Sigmoid colon (tissue), 7 donors: ENCODE results near the gene SFT2D3. TPM values are rescaled to one million over a fixed set of nuclear protein-coding genes. Genes with fewer than 3 reads are reported as not detected.

Experiments
- DNase-seq: peaks from one replicate; pipeline ENCODE4 v3.0.0-alpha.2; 2019
- H3K27ac ChIP-seq, 4 donors: fragments of 200-600 bp; sonication (generic); one replicate each; pipeline ENCODE4 v1.5.1; 2016 to 2019; ENCODE audit warnings: mild to moderate bottlenecking in 1 of 4
- H3K27me3 ChIP-seq, 3 donors: fragments of 200-600 bp; sonication (generic); one replicate each; pipeline ENCODE4 v1.5.1; 2019; ENCODE audit warnings: mild to moderate bottlenecking in 1 of 3
- H3K36me3 ChIP-seq, 4 donors: fragments of 200-600 bp; sonication (generic); one replicate each; pipeline ENCODE4 v1.5.1; 2016 to 2019
- H3K4me1 ChIP-seq, 4 donors: fragments of 200-600 bp; sonication (generic); one replicate each; pipeline ENCODE4 v1.5.1; 2017 to 2019
- H3K4me3 ChIP-seq, 4 donors: fragments of 200-600 bp; sonication (generic); one replicate each; pipeline ENCODE4 v1.5.1; 2017 to 2019; ENCODE audit warnings: mild to moderate bottlenecking in 2 of 4, moderate library complexity in 1 of 4
- H3K9me3 ChIP-seq, 4 donors: fragments of 200-600 bp in 3 of 4; sonication (generic) in 3 of 4; one replicate each; pipeline versions ENCODE4 v1.5.1 to v1.6.1; 2013 to 2019
- EP300 ChIP-seq, 4 donors: sonication (generic); formaldehyde crosslinking; IDR thresholded peaks; one replicate each; pipeline ENCODE4 v1.6.1; 2017; ENCODE audit warnings: antibody characterized with exemption in 4 of 4
- POLR2A ChIP-seq, 2 donors: fragments of 450-650 bp; IDR thresholded peaks; one replicate each; pipeline ENCODE4 v1.6.1; 2016; ENCODE audit warnings: antibody characterized with exemption in 2 of 2, mild to moderate bottlenecking in 2 of 2, moderate library complexity in 2 of 2
- POLR2AphosphoS5 ChIP-seq, 4 donors: sonication (generic); formaldehyde crosslinking; IDR thresholded peaks; one replicate each; pipeline ENCODE4 v1.6.1; 2017; ENCODE audit warnings: antibody characterized with exemption in 4 of 4
- WGBS, 2 donors: extraction: QIAGEN DNeasy Blood & Tissue Kit; methylation state at CpG; one replicate each; pipeline ENCODE4 v1.1.7; 2013; 5-methylcytosine and 5-hydroxymethylcytosine counted together
- intact Hi-C: fragments of 100-400 bp; cut with DNase I; formaldehyde crosslinking; loops from one replicate; pipeline ENCODE4 v1.15.1; 2023
- polyA plus RNA-seq, 3 donors: library from polyadenylated mRNA; stranded (reverse); fragments of 200-250 nt; gene quantifications; one replicate each; pipeline ENCODE4 v1.2.3, GENCODE V29; 2013
- total RNA-seq, 4 donors: library from RNA; depleted of rRNA; stranded (reverse); fragments of >200 nt; gene quantifications; one replicate each; pipeline ENCODE4 v1.1.0, GENCODE V29; 2016
- TF ChIP-seq, protein P1 (sequence below), 4 experiments: fragments of 450-650 bp in 3 of 4; fragments of 200-600 bp in 1 of 4; IDR thresholded peaks; one replicate each; pipeline ENCODE4 v1.5.1; 2016 to 2019; ENCODE audit warnings: antibody characterized with exemption in 4 of 4, mild to moderate bottlenecking in 3 of 4, moderate library complexity in 2 of 4
- donor health status: healthy with polysubstance abuse.
- donor health status: Bipolar disorder and iron deficiency.
- donor health status: healthy.

SFT2D3 gene
- total and polyA plus RNA-seq, 7 donors: 1.4 to 8.6 (median 6.5) TPM

DNA sequence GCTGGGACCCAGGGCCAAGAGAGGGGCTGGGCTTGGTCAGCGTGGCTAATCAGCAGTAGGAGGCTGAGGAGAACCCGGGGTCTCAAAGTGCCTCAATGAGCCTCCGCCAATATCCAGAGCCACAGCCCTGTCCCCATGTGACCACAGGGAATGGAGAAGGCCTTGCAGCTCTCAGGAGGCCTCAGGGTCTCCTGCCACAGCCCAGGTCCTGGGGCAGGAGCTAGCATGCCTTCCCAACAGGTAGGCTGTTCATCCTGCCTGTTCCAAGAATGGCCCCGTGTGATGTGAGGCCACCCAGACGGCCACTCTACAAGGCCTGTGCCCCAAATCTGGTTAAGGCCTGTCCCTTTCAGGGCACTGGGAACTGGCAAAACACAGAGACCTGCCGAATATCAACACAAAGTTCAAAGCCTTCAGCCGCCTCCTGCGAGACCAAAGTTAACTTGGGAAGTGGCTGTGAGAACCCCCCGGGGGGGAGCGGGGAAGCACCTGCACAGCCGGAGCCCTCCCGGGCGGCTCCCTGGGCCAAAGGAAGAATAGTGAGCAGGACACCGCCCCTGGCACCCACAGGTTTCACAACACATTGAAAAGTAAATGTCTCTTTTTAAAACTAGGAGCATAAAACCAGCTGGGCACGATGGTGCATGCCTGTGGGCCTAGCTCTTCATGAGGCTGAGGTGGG lies 21.5 kb upstream of the SFT2D3 start:
- Histone ChIP-seq H3K27me3 (no peaks in the 10 kb centered on the region), H3K9me3 (no peaks in the 10 kb centered on the region), H3K4me3 (no peak overlapping the region), H3K27ac (peak overlapping the region in 3 of 4 donors; percentile 79 to 88 (median 87)), H3K36me3 (no peaks in the 10 kb centered on the region), H3K4me1 (peaks cover 0 to 90% (median 66%) of the 10 kb centered on the region in 4 donors)
- peak; percentile 64 for DNase-seq
- intact Hi-C loops: loop anchor here (10.0 kb wide), 1 partner anchor 45 kb away; no protein-coding TSS in a partner anchor
- TF ChIP-seq POLR2A (IDR thresholded peaks at IDR 0.05): no peak
- TF ChIP-seq POLR2AphosphoS5 (IDR thresholded peaks at IDR 0.05): no peak
- TF ChIP-seq, protein P1, sequence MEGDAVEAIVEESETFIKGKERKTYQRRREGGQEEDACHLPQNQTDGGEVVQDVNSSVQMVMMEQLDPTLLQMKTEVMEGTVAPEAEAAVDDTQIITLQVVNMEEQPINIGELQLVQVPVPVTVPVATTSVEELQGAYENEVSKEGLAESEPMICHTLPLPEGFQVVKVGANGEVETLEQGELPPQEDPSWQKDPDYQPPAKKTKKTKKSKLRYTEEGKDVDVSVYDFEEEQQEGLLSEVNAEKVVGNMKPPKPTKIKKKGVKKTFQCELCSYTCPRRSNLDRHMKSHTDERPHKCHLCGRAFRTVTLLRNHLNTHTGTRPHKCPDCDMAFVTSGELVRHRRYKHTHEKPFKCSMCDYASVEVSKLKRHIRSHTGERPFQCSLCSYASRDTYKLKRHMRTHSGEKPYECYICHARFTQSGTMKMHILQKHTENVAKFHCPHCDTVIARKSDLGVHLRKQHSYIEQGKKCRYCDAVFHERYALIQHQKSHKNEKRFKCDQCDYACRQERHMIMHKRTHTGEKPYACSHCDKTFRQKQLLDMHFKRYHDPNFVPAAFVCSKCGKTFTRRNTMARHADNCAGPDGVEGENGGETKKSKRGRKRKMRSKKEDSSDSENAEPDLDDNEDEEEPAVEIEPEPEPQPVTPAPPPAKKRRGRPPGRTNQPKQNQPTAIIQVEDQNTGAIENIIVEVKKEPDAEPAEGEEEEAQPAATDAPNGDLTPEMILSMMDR (IDR thresholded peaks at IDR 0.05): no peak
- TF ChIP-seq EP300 (IDR thresholded peaks at IDR 0.05): no peak
- WGBS, 2 donors: 77 to 92% methylated on average over 15 of the region's 15 CpGs

DNA sequence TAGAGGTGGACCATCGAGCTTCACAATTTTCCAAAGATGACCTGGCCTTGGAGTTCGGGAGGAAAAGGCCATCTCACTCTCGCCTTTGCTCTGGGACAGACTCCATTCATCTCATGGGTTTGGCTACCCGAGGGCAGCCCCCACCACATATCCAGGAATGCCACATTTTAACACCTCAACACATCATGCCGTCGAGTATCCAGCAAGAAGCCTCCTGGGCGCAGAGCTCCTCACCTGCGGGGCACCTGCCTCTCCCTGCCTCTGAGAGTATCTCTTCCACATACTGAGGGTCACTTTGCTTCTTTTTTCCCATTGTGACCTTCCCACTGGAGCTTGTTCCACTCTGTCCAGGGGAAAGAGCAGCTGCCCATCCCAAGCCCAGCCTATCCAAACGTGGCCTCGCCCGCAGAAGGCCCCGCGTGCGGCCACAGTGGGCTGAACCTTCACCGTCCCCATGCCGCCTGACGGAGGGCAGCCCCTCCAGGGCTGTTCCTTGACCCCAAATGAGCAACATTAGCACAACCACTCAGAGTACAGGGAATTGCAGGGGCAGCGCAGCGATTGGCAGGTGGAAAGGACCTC lies 20.5 kb upstream of the SFT2D3 start:
- DNase-seq: peak; percentile 53
- Histone ChIP-seq H3K27ac (peak overlapping the region; percentile 65 to 88 (median 83)), H3K27me3 (no peaks in the 10 kb centered on the region), H3K4me3 (peak overlapping the region in 3 of 4 donors; percentile 25 to 41 (median 32)), H3K36me3 (no peaks in the 10 kb centered on the region), H3K9me3 (no peaks in the 10 kb centered on the region), H3K4me1 (peaks cover 0 to 96% (median 68%) of the 10 kb centered on the region in 4 donors)
- WGBS, 2 donors: 86 to 89% methylated on average over 19 of the region's 19 CpGs
- TF ChIP-seq POLR2AphosphoS5 (IDR thresholded peaks at IDR 0.05): no peak
- TF ChIP-seq, protein P1 (IDR thresholded peaks at IDR 0.05): no peak
- no peak for TF ChIP-seq EP300 (IDR thresholded peaks at IDR 0.05)
- TF ChIP-seq POLR2A (IDR thresholded peaks at IDR 0.05): no peak
- intact Hi-C loops: loop anchor here (10.0 kb wide), 1 partner anchor 46 kb away; no protein-coding TSS in a partner anchor

DNA sequence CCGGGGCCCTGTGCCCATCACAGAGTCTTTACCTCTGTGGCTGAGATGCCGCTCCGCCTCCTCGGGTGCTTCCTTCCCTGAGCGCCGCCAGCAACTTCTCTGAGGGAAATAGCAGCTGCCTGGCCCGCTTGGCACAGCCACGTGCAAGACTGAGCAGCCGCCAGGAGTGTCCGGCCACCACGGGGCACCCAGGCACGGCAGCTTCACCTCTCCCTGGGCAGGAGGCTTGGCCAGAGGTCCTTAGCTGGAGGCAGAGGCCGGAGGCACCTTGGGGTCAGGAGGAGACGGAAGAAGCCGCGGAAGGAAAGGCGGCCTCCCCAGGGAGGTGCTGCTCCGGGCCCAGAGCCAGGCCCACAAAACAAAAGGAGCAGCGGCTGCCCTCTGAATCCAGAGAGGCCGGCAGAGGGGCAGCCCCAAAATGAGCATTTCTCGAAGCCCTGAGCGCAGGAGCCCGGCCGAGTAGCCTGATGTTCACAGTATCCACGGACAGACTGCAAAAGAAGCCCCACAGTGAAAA lies 20.0 kb upstream of the SFT2D3 start:
- Histone ChIP-seq H3K4me1 (peaks cover 0 to 96% (median 68%) of the 10 kb centered on the region in 4 donors), H3K27ac (peak overlapping the region; percentile 65 to 88 (median 83)), H3K4me3 (peak overlapping the region; percentile 15 to 41 (median 28)), H3K36me3 (no peaks in the 10 kb centered on the region), H3K27me3 (no peaks in the 10 kb centered on the region), H3K9me3 (no peaks in the 10 kb centered on the region)
- 61 to 64% methylated on average over 25 of the region's 25 CpGs for WGBS, 2 donors
- DNase-seq: peak; percentile 90
- TF ChIP-seq POLR2A (IDR thresholded peaks at IDR 0.05) (no peak), POLR2AphosphoS5 (IDR thresholded peaks at IDR 0.05) (peak in 3 of 4 donors; percentile 23 to 55 (median 48))
- intact Hi-C loops: loop anchor here (10.0 kb wide), 1 partner anchor 47 kb away; no protein-coding TSS in a partner anchor

DNA sequence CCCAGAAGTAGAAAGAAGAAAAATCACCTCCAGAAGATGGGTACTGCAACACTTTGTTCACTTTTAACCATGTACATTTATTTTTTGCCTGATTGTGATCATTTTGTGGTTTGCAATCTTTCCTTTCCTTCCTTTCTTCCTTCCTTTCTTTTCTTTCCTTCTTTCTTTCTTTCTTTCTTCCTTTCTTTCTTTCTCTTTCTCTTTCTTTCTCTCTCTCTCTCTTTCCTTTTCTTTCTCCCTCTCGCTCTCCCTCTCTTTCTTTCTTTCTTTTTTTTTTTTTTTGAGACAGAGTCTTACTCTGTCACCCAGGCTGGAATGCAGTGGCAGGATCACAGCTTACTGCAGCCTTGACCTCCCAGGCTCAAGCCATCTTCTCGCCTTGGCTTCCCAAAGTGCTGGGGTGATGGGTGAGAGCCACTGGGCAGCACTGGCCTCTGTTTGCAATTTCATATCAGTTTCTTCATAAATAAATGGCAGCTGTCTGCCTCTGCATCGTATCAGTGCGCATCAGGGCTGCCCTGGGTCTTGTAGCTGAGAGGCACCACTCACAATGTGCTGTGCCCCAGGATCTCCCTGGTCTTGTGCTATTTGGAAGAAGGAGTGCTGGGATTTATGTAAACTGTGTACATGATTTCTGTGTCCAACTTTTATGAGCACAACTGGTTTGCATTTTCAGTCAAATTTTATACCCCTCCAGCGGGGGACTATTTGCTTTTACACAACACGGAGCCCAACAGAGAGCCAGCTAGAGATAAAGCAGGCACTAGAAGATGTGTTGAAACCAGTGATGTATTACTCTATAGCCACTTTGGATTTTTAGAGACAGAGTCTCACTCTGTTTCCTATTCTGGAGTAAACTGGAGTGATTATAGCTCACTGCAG lies 19.1 kb upstream of the SFT2D3 start:
- Histone ChIP-seq H3K36me3 (no peaks in the 10 kb centered on the region), H3K27ac (peak overlapping the region; percentile 67 to 88 (median 83)), H3K9me3 (no peaks in the 10 kb centered on the region), H3K4me3 (peak overlapping the region in 2 of 4 donors; percentile 32 to 41), H3K27me3 (no peaks in the 10 kb centered on the region), H3K4me1 (peaks cover 0 to 95% (median 61%) of the 10 kb centered on the region in 4 donors)
- intact Hi-C loops: loop anchor here (1.0 to 10.0 kb wide), 2 partner anchors 30 to 47 kb away; no protein-coding TSS in a partner anchor
- 80 to 84% methylated on average over 6 of the region's 6 CpGs for WGBS, 2 donors
- DNase-seq: peak; percentile 84
- TF ChIP-seq EP300 (IDR thresholded peaks at IDR 0.05) (peak in 3 of 4 donors; percentile 57 to 97 (median 93)), POLR2A (IDR thresholded peaks at IDR 0.05) (peak in 1 of 2 donors; percentile 49), POLR2AphosphoS5 (IDR thresholded peaks at IDR 0.05) (peak; percentile 76 to 93 (median 91))
- TF ChIP-seq, protein P1 (IDR thresholded peaks at IDR 0.05): no peak
